K562 (cell line): ENCODE results near the gene E2F1. TPM values are rescaled to one million over a fixed set of nuclear protein-coding genes. Genes with fewer than 3 reads are reported as not detected.

Experiments used
- ATAC-seq: fragments of 200-7000 bp; cut with Tn5 transposase; 3 replicates; pipeline ENCODE4 v1.9.1; 2020; ENCODE audit warnings: moderate library complexity
- BruUV-seq: library from RNA; stranded (reverse); fragments of 400-500 nt; replicated peaks from 2 replicates; lab custom pipeline; 2021; lab: Mats Ljungman, UMichigan
- CTCF ChIA-PET: fragments of 300-600 bp; formaldehyde crosslinking; extraction: SDS; loops from one replicate; lab custom pipeline; 2021; ENCODE audit warnings: low intra/inter-chr PET ratio; lab: Yijun Ruan, JAX
- POLR2A ChIA-PET: fragments of 300-600, 350-650 bp; sonication (Branson Sonifier 250); formaldehyde crosslinking; extraction: SDS; loops from one replicate; lab custom pipeline; 2021; ENCODE audit warnings: antibody characterized with exemption, inconsistent platforms; lab: Yijun Ruan, JAX
- DNase-seq, 4 experiments: peaks; one replicate each; pipeline versions ENCODE4 v3.0.0 to v3.0.0-alpha.2; 2011 to 2018; ENCODE audit warnings: low spot score in 3 of 4, mixed read lengths in 3 of 4; ENCODE audit errors: extremely low read depth in 1 of 4
- FAIRE-seq: peaks from 2 replicates; lab custom pipeline; 2011; peaks lifted over from hg19 to GRCh38; lab: Jason Lieb, UNC
- H2AFZ ChIP-seq: 2 replicates; pipeline ENCODE4 v1.6.0; 2011; ENCODE audit warnings: low read depth, low read length, control low read depth, inconsistent platforms
- H3K27ac ChIP-seq: fragments of 200-600 bp; 3 replicates; pipeline ENCODE4 v1.8.0; 2011; ENCODE audit warnings: low read depth, mild to moderate bottlenecking, control low read depth, inconsistent platforms, low read length, moderate library complexity, mixed read lengths; ENCODE audit errors: extremely low read depth
- H3K27me3 ChIP-seq, 2 experiments: fragments of 300-600 bp in 1 of 2; 2 replicates in 1 of 2; 3 replicates in 1 of 2; pipeline versions ENCODE4 v1.6.0 to v1.8.0; 2011; ENCODE audit warnings: inconsistent platforms in 2 of 2, low read length in 2 of 2, mild to moderate bottlenecking in 1 of 2, mixed read lengths in 1 of 2, moderate library complexity in 1 of 2; ENCODE audit not compliant: control insufficient read depth in 2 of 2, insufficient read depth in 2 of 2
- H3K36me3 ChIP-seq: fragments of 300-600 bp; 3 replicates; pipeline ENCODE4 v1.8.0; 2011; ENCODE audit warnings: mild to moderate bottlenecking, low read length, inconsistent platforms; ENCODE audit not compliant: control insufficient read depth, insufficient read depth
- H3K4me1 ChIP-seq, 2 experiments: fragments of 200-600 bp in 1 of 2; replicated peaks in 1 of 2; 2 replicates in 1 of 2; 3 replicates in 1 of 2; pipeline versions ENCODE4 v1.5.1 to v1.8.0; 2011; ENCODE audit warnings: inconsistent platforms in 2 of 2, low read length in 2 of 2, mild to moderate bottlenecking in 1 of 2, mixed read lengths in 1 of 2, moderate library complexity in 1 of 2; ENCODE audit not compliant: control insufficient read depth in 2 of 2, insufficient read depth in 2 of 2
- H3K4me2 ChIP-seq: 2 replicates; pipeline ENCODE4 v1.6.1; 2011; ENCODE audit warnings: low read length, control low read depth, inconsistent platforms, mixed read lengths; ENCODE audit not compliant: insufficient read depth
- H3K4me3 ChIP-seq: fragments of 200-600 bp; sonication (generic), shearing (Covaris generic); 2 replicates; pipeline ENCODE4 v1.5.1; 2016; ENCODE audit warnings: control low read depth, inconsistent platforms
- H3K79me2 ChIP-seq: fragments of 200-600 bp; 3 replicates; pipeline ENCODE4 v1.8.0; 2011; ENCODE audit warnings: low read length, inconsistent platforms; ENCODE audit not compliant: control insufficient read depth, insufficient read depth
- H3K9ac ChIP-seq, 2 experiments: 2 replicates each; pipeline versions ENCODE4 v1.6.0 to v1.6.1; 2011; ENCODE audit warnings: low read depth in 2 of 2, low read length in 2 of 2, control low read depth in 1 of 2, inconsistent platforms in 1 of 2, mild to moderate bottlenecking in 1 of 2, mixed read lengths in 1 of 2; ENCODE audit not compliant: insufficient read depth in 1 of 2
- H3K9me1 ChIP-seq: one replicate; pipeline ENCODE4 v1.6.0; 2011; ENCODE audit warnings: inconsistent platforms, mild to moderate bottlenecking, low read length, moderate library complexity; ENCODE audit not compliant: control insufficient read depth, insufficient read depth
- H3K9me3 ChIP-seq: replicated peaks from 2 replicates; pipeline ENCODE4 v1.5.1; 2011; ENCODE audit warnings: low read depth, low read length, inconsistent platforms; ENCODE audit not compliant: control insufficient read depth, insufficient read depth
- H4K20me1 ChIP-seq: replicated peaks from 2 replicates; pipeline ENCODE4 v1.6.1; 2011; ENCODE audit warnings: low read length, inconsistent platforms, mixed read lengths; ENCODE audit not compliant: control insufficient read depth, insufficient read depth
- CHD2 ChIP-seq: IDR thresholded peaks from 2 replicates; pipeline ENCODE4 v1.6.1; 2011; ENCODE audit warnings: low read depth, low read length
- FOS ChIP-seq: IDR thresholded peaks from 3 replicates; pipeline ENCODE4 v1.6.1; 2011; ENCODE audit not compliant: insufficient read length; ENCODE audit errors: extremely low read depth
- KDM2B ChIP-seq: fragments of 250-450 bp; sonication (Bioruptor Pico); IDR thresholded peaks from 2 replicates; pipeline ENCODE4 v1.8.0; 2021; ENCODE audit warnings: mild to moderate bottlenecking, moderate library complexity
- TBL1XR1 ChIP-seq, 2 experiments: IDR thresholded peaks; 2 replicates each; pipeline ENCODE4 v1.6.1; 2012; ENCODE audit warnings: improper control_type of control experiment in 2 of 2, low read length in 2 of 2, mild to moderate bottlenecking in 1 of 2
- ZFP36 ChIP-seq: fragments of 150-350 bp; IDR thresholded peaks from 2 replicates; pipeline ENCODE4 v1.6.1; 2018; ENCODE audit warnings: low read length, low read depth; ENCODE audit not compliant: partially characterized antibody
- ZNF253 ChIP-seq: fragments of 250-450 bp; sonication (Bioruptor Pico); conservative IDR thresholded peaks from 2 replicates; pipeline ENCODE4 v1.6.1; 2021; ENCODE audit warnings: mild to moderate bottlenecking
- WGBS: fragments of 100-300 bp; shearing (Covaris generic); methylation state at CpG from one replicate; pipeline ENCODE4 v1.1.6; 2016; ENCODE audit warnings: low coverage, mixed read lengths; ENCODE audit not compliant: insufficient coverage; ENCODE audit errors: missing lambda C conversion rate; 5-methylcytosine and 5-hydroxymethylcytosine counted together
- in situ Hi-C: fragments of 300-500 bp; cut with MboI; formaldehyde crosslinking; loops from 4 replicates; pipeline ENCODE4 v1.15.0; 2018; ENCODE audit warnings: inconsistent platforms, mixed read lengths
- intact Hi-C: fragments of 100-400 bp; cut with micrococcal nuclease; formaldehyde crosslinking; loops from 2 replicates; pipeline ENCODE4 v1.14.2; 2022
- polyA plus RNA-seq, 8 experiments: library from polyadenylated mRNA; depleted of rRNA in 4 of 8; stranded (reverse) in 5 of 8; unstranded in 3 of 8; fragments of >200 nt; fragmentation: Nextera tagmentation in 2 of 8; fragmentation: Illumina TruSeq in 1 of 8; extraction: Ambion mirVana in 2 of 8; extraction: Trizol in 1 of 8; gene quantifications; 2 replicates each; pipeline versions ENCODE4 v1.2.1 to v1.2.3, GENCODE V29; 2011 to 2014; ENCODE audit warnings: inconsistent platforms in 1 of 8, missing spikeins in 1 of 8
- total RNA-seq, 7 experiments: library from RNA; depleted of rRNA in 6 of 7; stranded (reverse); fragments of >200 nt in 6 of 7; fragmentation: Illumina TruSeq in 2 of 7; extraction: Trizol in 2 of 7; gene quantifications; 2 replicates each; pipeline versions ENCODE4 v1.2.1 to v1.2.3, GENCODE V29; 2011 to 2021; ENCODE audit warnings: low replicate concordance in 1 of 7
- TF ChIP-seq, protein P1 (sequence below): sonication (generic); formaldehyde crosslinking; IDR thresholded peaks from 2 replicates; pipeline ENCODE4 v1.8.0; 2022; ENCODE audit warnings: missing genetic modification reagents, mild to moderate bottlenecking, moderate library complexity, borderline replicate concordance
- TF ChIP-seq, protein P2 (sequence below): fragments of 250-450 bp; sonication (Bioruptor Pico); IDR thresholded peaks from 2 replicates; pipeline ENCODE4 v1.4.0; 2020
- TF ChIP-seq, protein P3 (sequence below): sonication (generic); formaldehyde crosslinking; IDR thresholded peaks from 2 replicates; pipeline ENCODE4 v1.8.0; 2023; ENCODE audit warnings: mild to moderate bottlenecking, missing genetic modification reagents
- TF ChIP-seq, protein P4 (sequence below), 2 experiments: fragments of 200-800 bp in 1 of 2; sonication (Bioruptor generic) in 1 of 2; sonication (generic) in 1 of 2; formaldehyde crosslinking in 1 of 2; IDR thresholded peaks in 1 of 2; conservative IDR thresholded peaks in 1 of 2; 2 replicates each; pipeline versions ENCODE4 v1.5.0 to v1.6.1; 2016 to 2020; ENCODE audit warnings: missing compliant biosample characterization in 1 of 2, missing genetic modification characterization in 1 of 2, missing genetic modification reagents in 1 of 2

E2F1 gene
- total and polyA plus RNA-seq, 9 of the 15 experiments (the other 6 are each of a cell fraction or from before 2014, with no cell fraction given) = 0.14 to 30.6 (median 13.1) TPM

DNA sequence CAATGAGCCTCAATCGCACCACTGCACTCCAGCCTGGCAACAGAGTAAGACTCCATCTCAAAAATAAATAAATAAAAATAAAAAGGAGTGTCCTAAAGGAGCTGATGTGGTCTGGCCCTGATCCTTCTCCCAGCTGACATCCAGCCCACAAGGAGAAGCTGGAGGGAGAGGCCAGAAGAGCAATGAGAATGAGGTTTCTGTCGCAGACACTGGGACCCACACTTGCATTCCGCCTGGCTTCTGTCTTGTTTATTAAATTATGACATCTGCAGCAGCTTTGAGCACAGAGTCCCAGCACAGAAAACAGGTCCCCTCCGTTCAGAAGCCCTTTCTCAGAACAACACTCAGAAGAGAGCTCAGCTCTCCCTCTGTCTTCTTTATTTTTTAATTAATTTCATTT, 10.3 kb upstream of the E2F1 start:
- no peak overlapping the region for H3K4me2 ChIP-seq
- ChIA-PET CTCF (no interaction called here), POLR2A (interaction anchor here (0.6 to 1.3 kb wide), 4 partner anchors 9 to 867 kb away, joined by 3 to 4 read pairs (median 4); no protein-coding TSS in a partner anchor)
- BruUV-seq = no TSS peak
- in situ Hi-C loops (no loop called here), intact Hi-C loops (no loop called here)
- ATAC-seq = no peak
- H3K27me3 ChIP-seq = no peaks in the 10 kb centered on the region
- no peaks in the 10 kb centered on the region for H3K9me3 ChIP-seq
- no peaks in the 10 kb centered on the region for H3K9me1 ChIP-seq
- WGBS = 68% methylated on average over 4 of the region's 4 CpGs
- H3K79me2 ChIP-seq = no peaks in the 10 kb centered on the region
- H3K27ac ChIP-seq = no peak overlapping the region
- no peak overlapping the region for H2AFZ ChIP-seq
- H3K4me1 ChIP-seq = peaks cover 2 to 4% of the 10 kb centered on the region in 2 experiments; a peak in 3 of 5 replicates
- H3K9ac ChIP-seq = no peak overlapping the region
- H4K20me1 ChIP-seq = no peaks in the 10 kb centered on the region
- DNase-seq = no peak
- H3K4me3 ChIP-seq = no peak overlapping the region
- no peak for FAIRE-seq
- H3K36me3 ChIP-seq = no peaks in the 10 kb centered on the region
- TF ChIP-seq TBL1XR1 (IDR thresholded peaks at IDR 0.05; ENCODE audit: low read length in 2 of 2) = no peak
- TF ChIP-seq, protein P1, sequence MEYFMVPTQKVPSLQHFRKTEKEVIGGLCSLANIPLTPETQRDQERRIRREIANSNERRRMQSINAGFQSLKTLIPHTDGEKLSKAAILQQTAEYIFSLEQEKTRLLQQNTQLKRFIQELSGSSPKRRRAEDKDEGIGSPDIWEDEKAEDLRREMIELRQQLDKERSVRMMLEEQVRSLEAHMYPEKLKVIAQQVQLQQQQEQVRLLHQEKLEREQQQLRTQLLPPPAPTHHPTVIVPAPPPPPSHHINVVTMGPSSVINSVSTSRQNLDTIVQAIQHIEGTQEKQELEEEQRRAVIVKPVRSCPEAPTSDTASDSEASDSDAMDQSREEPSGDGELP (CRISPR knock-in tag) = no peak
- TF ChIP-seq, protein P2, sequence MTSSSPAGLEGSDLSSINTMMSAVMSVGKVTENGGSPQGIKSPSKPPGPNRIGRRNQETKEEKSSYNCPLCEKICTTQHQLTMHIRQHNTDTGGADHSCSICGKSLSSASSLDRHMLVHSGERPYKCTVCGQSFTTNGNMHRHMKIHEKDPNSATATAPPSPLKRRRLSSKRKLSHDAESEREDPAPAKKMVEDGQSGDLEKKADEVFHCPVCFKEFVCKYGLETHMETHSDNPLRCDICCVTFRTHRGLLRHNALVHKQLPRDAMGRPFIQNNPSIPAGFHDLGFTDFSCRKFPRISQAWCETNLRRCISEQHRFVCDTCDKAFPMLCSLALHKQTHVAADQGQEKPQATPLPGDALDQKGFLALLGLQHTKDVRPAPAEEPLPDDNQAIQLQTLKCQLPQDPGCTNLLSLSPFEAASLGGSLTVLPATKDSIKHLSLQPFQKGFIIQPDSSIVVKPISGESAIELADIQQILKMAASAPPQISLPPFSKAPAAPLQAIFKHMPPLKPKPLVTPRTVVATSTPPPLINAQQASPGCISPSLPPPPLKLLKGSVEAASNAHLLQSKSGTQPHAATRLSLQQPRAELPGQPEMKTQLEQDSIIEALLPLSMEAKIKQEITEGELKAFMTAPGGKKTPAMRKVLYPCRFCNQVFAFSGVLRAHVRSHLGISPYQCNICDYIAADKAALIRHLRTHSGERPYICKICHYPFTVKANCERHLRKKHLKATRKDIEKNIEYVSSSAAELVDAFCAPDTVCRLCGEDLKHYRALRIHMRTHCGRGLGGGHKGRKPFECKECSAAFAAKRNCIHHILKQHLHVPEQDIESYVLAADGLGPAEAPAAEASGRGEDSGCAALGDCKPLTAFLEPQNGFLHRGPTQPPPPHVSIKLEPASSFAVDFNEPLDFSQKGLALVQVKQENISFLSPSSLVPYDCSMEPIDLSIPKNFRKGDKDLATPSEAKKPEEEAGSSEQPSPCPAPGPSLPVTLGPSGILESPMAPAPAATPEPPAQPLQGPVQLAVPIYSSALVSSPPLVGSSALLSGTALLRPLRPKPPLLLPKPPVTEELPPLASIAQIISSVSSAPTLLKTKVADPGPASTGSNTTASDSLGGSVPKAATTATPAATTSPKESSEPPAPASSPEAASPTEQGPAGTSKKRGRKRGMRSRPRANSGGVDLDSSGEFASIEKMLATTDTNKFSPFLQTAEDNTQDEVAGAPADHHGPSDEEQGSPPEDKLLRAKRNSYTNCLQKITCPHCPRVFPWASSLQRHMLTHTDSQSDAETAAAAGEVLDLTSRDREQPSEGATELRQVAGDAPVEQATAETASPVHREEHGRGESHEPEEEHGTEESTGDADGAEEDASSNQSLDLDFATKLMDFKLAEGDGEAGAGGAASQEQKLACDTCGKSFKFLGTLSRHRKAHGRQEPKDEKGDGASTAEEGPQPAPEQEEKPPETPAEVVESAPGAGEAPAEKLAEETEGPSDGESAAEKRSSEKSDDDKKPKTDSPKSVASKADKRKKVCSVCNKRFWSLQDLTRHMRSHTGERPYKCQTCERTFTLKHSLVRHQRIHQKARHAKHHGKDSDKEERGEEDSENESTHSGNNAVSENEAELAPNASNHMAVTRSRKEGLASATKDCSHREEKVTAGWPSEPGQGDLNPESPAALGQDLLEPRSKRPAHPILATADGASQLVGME (CRISPR knock-in tag) = no peak
- no peak for TF ChIP-seq ZNF253 (CRISPR knock-in tag)
- TF ChIP-seq, protein P3, sequence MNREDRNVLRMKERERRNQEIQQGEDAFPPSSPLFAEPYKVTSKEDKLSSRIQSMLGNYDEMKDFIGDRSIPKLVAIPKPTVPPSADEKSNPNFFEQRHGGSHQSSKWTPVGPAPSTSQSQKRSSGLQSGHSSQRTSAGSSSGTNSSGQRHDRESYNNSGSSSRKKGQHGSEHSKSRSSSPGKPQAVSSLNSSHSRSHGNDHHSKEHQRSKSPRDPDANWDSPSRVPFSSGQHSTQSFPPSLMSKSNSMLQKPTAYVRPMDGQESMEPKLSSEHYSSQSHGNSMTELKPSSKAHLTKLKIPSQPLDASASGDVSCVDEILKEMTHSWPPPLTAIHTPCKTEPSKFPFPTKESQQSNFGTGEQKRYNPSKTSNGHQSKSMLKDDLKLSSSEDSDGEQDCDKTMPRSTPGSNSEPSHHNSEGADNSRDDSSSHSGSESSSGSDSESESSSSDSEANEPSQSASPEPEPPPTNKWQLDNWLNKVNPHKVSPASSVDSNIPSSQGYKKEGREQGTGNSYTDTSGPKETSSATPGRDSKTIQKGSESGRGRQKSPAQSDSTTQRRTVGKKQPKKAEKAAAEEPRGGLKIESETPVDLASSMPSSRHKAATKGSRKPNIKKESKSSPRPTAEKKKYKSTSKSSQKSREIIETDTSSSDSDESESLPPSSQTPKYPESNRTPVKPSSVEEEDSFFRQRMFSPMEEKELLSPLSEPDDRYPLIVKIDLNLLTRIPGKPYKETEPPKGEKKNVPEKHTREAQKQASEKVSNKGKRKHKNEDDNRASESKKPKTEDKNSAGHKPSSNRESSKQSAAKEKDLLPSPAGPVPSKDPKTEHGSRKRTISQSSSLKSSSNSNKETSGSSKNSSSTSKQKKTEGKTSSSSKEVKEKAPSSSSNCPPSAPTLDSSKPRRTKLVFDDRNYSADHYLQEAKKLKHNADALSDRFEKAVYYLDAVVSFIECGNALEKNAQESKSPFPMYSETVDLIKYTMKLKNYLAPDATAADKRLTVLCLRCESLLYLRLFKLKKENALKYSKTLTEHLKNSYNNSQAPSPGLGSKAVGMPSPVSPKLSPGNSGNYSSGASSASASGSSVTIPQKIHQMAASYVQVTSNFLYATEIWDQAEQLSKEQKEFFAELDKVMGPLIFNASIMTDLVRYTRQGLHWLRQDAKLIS = no peak
- TF ChIP-seq, protein P4, sequence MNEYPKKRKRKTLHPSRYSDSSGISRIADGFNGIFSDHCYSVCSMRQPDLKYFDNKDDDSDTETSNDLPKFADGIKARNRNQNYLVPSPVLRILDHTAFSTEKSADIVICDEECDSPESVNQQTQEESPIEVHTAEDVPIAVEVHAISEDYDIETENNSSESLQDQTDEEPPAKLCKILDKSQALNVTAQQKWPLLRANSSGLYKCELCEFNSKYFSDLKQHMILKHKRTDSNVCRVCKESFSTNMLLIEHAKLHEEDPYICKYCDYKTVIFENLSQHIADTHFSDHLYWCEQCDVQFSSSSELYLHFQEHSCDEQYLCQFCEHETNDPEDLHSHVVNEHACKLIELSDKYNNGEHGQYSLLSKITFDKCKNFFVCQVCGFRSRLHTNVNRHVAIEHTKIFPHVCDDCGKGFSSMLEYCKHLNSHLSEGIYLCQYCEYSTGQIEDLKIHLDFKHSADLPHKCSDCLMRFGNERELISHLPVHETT (CRISPR knock-in tag; conservative IDR thresholded peaks at IDR 0.05 in 1 of 2, IDR thresholded peaks at IDR 0.05 in 1 of 2) = no peak
- TF ChIP-seq ZFP36 = no peak
- no peak for TF ChIP-seq KDM2B (CRISPR knock-in tag)
- no peak for TF ChIP-seq CHD2
- no peak for TF ChIP-seq FOS
